ENCODE measurements around the gene SYCN.
"Not testable (repeated sequence)": the region's sequence is repeated elsewhere in the genome, so short reads cannot be mapped to it uniquely, and the experiment has no call there.

Gene SYCN

GRCh38 chr19:39218230-39219007 is 14.4 kb upstream of the SYCN start:
- Histone ChIP-seq H3K9me3 (ENCODE audit: control insufficient read depth in 1 of 2, low read length in 2 of 2) (peaks cover 4 to 5% of the 10 kb centered on the region in 2 donors), H3K27me3 (ENCODE audit: low read depth, low read length) (no peaks in the 10 kb centered on the region), H3K36me3 (ENCODE audit: control insufficient read depth in 1 of 2, insufficient read depth in 2 of 2, low read length in 2 of 2) (no peaks in the 10 kb centered on the region), H3K4me1 (ENCODE audit: control insufficient read depth in 1 of 2, insufficient read depth in 2 of 2, low read length in 2 of 2) (no peaks in the 10 kb centered on the region), H3K27ac (ENCODE audit: low read length) (no peak overlapping the region), H3K4me3 (ENCODE audit: low read depth in 1 of 2, low read length in 2 of 2) (no peak overlapping the region)

GRCh38 chr19:39217094-39217493 is 13.0 kb upstream of the SYCN start:
- Histone ChIP-seq H3K9me3 (ENCODE audit: control insufficient read depth in 1 of 2, low read length in 2 of 2) (peaks cover 4 to 5% of the 10 kb centered on the region in 2 donors), H3K4me1 (ENCODE audit: control insufficient read depth in 1 of 2, insufficient read depth in 2 of 2, low read length in 2 of 2) (no peaks in the 10 kb centered on the region), H3K4me3 (ENCODE audit: low read depth in 1 of 2, low read length in 2 of 2) (no peak overlapping the region), H3K27me3 (ENCODE audit: low read depth, low read length) (no peaks in the 10 kb centered on the region), H3K27ac (ENCODE audit: low read length) (no peak overlapping the region), H3K36me3 (ENCODE audit: control insufficient read depth in 1 of 2, insufficient read depth in 2 of 2, low read length in 2 of 2) (no peaks in the 10 kb centered on the region)

GRCh38 chr19:39215323-39215722 is 11.3 kb upstream of the SYCN start:
- not testable (repeated sequence) for H3K36me3 ChIP-seq (ENCODE audit: control insufficient read depth in 1 of 2, insufficient read depth in 2 of 2, low read length in 2 of 2); H3K4me1 ChIP-seq (ENCODE audit: control insufficient read depth in 1 of 2, insufficient read depth in 2 of 2, low read length in 2 of 2); H3K27ac ChIP-seq (ENCODE audit: low read length); H3K27me3 ChIP-seq (ENCODE audit: low read depth, low read length); H3K9me3 ChIP-seq (ENCODE audit: control insufficient read depth in 1 of 2, low read length in 2 of 2); H3K4me3 ChIP-seq (ENCODE audit: low read depth in 1 of 2, low read length in 2 of 2)

GRCh38 chr19:39212375-39212742 is 8.3 kb upstream of the SYCN start:
- Histone ChIP-seq H3K27me3 (ENCODE audit: low read depth, low read length) (no peaks in the 10 kb centered on the region), H3K4me3 (ENCODE audit: low read depth in 1 of 2, low read length in 2 of 2) (no peak overlapping the region), H3K27ac (ENCODE audit: low read length) (no peak overlapping the region), H3K9me3 (ENCODE audit: control insufficient read depth in 1 of 2, low read length in 2 of 2) (peaks cover 4 to 5% of the 10 kb centered on the region in 2 donors), H3K36me3 (ENCODE audit: control insufficient read depth in 1 of 2, insufficient read depth in 2 of 2, low read length in 2 of 2) (no peaks in the 10 kb centered on the region), H3K4me1 (ENCODE audit: control insufficient read depth in 1 of 2, insufficient read depth in 2 of 2, low read length in 2 of 2) (no peaks in the 10 kb centered on the region)

- H3K27me3 ChIP-seq (ENCODE audit: low read depth, low read length), result no peaks in the 10 kb centered on the region
- no peak overlapping the region for H3K27ac ChIP-seq (ENCODE audit: low read length)
- H3K9me3 ChIP-seq (ENCODE audit: control insufficient read depth in 1 of 2, low read length in 2 of 2), result peaks cover 4 to 5% of the 10 kb centered on the region in 2 donors
- no peaks in the 10 kb centered on the region for H3K36me3 ChIP-seq (ENCODE audit: control insufficient read depth in 1 of 2, insufficient read depth in 2 of 2, low read length in 2 of 2)
- H3K4me3 ChIP-seq (ENCODE audit: low read depth in 1 of 2, low read length in 2 of 2), result no peak overlapping the region
- no peaks in the 10 kb centered on the region for H3K4me1 ChIP-seq (ENCODE audit: control insufficient read depth in 1 of 2, insufficient read depth in 2 of 2, low read length in 2 of 2)
Observed at GRCh38 chr19:39211731-39212374, 7.8 kb upstream of the SYCN start.

GRCh38 chr19:39209196-39209595 is 5.1 kb upstream of the SYCN start:
- no peaks in the 10 kb centered on the region for H3K9me3 ChIP-seq (ENCODE audit: control insufficient read depth in 1 of 2, low read length in 2 of 2)
- H3K27ac ChIP-seq (ENCODE audit: low read length), result no peak overlapping the region
- no peak overlapping the region for H3K4me3 ChIP-seq (ENCODE audit: low read depth in 1 of 2, low read length in 2 of 2)
- no peaks in the 10 kb centered on the region for H3K4me1 ChIP-seq (ENCODE audit: control insufficient read depth in 1 of 2, insufficient read depth in 2 of 2, low read length in 2 of 2)
- no peaks in the 10 kb centered on the region for H3K36me3 ChIP-seq (ENCODE audit: control insufficient read depth in 1 of 2, insufficient read depth in 2 of 2, low read length in 2 of 2)
- H3K27me3 ChIP-seq (ENCODE audit: low read depth, low read length), result no peaks in the 10 kb centered on the region

- no peak overlapping the region for H3K4me3 ChIP-seq (ENCODE audit: low read depth in 1 of 2, low read length in 2 of 2)
- H3K9me3 ChIP-seq (ENCODE audit: control insufficient read depth in 1 of 2, low read length in 2 of 2), result no peaks in the 10 kb centered on the region
- no peaks in the 10 kb centered on the region for H3K27me3 ChIP-seq (ENCODE audit: low read depth, low read length)
- H3K36me3 ChIP-seq (ENCODE audit: control insufficient read depth in 1 of 2, insufficient read depth in 2 of 2, low read length in 2 of 2), result no peaks in the 10 kb centered on the region
- H3K4me1 ChIP-seq (ENCODE audit: control insufficient read depth in 1 of 2, insufficient read depth in 2 of 2, low read length in 2 of 2), result no peaks in the 10 kb centered on the region
- H3K27ac ChIP-seq (ENCODE audit: low read length), result no peak overlapping the region
Observed at GRCh38 chr19:39208175-39208795, 4.2 kb upstream of the SYCN start.

- Histone ChIP-seq H3K9me3 (ENCODE audit: control insufficient read depth in 1 of 2, low read length in 2 of 2) (no peaks in the 10 kb centered on the region), H3K4me3 (ENCODE audit: low read depth in 1 of 2, low read length in 2 of 2) (no peak overlapping the region), H3K4me1 (ENCODE audit: control insufficient read depth in 1 of 2, insufficient read depth in 2 of 2, low read length in 2 of 2) (no peaks in the 10 kb centered on the region), H3K27ac (ENCODE audit: low read length) (no peak overlapping the region), H3K36me3 (ENCODE audit: control insufficient read depth in 1 of 2, insufficient read depth in 2 of 2, low read length in 2 of 2) (no peaks in the 10 kb centered on the region), H3K27me3 (ENCODE audit: low read depth, low read length) (peaks cover 7% of the 10 kb centered on the region)
Observed at GRCh38 chr19:39207293-39207836, 3.3 kb upstream of the SYCN start.

GRCh38 chr19:39206122-39206521 is 2.1 kb upstream of the SYCN start:
- H3K36me3 ChIP-seq (ENCODE audit: control insufficient read depth in 1 of 2, insufficient read depth in 2 of 2, low read length in 2 of 2), result no peaks in the 10 kb centered on the region
- no peak overlapping the region for H3K27ac ChIP-seq (ENCODE audit: low read length)
- no peak overlapping the region for H3K4me3 ChIP-seq (ENCODE audit: low read depth in 1 of 2, low read length in 2 of 2)
- H3K9me3 ChIP-seq (ENCODE audit: control insufficient read depth in 1 of 2, low read length in 2 of 2), result no peaks in the 10 kb centered on the region
- no peaks in the 10 kb centered on the region for H3K4me1 ChIP-seq (ENCODE audit: control insufficient read depth in 1 of 2, insufficient read depth in 2 of 2, low read length in 2 of 2)
- H3K27me3 ChIP-seq (ENCODE audit: low read depth, low read length), result peaks cover 7% of the 10 kb centered on the region

GRCh38 chr19:39205449-39205764 is 1.3 kb upstream of the SYCN start:
- no peaks in the 10 kb centered on the region for H3K9me3 ChIP-seq (ENCODE audit: control insufficient read depth in 1 of 2, low read length in 2 of 2)
- H3K4me1 ChIP-seq (ENCODE audit: control insufficient read depth in 1 of 2, insufficient read depth in 2 of 2, low read length in 2 of 2), result no peaks in the 10 kb centered on the region
- H3K27me3 ChIP-seq (ENCODE audit: low read depth, low read length), result peaks cover 7% of the 10 kb centered on the region
- no peaks in the 10 kb centered on the region for H3K36me3 ChIP-seq (ENCODE audit: control insufficient read depth in 1 of 2, insufficient read depth in 2 of 2, low read length in 2 of 2)
- H3K4me3 ChIP-seq (ENCODE audit: low read depth in 1 of 2, low read length in 2 of 2), result no peak overlapping the region
- no peak overlapping the region for H3K27ac ChIP-seq (ENCODE audit: low read length)

GRCh38 chr19:39202998-39203355 is 1.1 kb downstream of the SYCN start:
- H3K9me3 ChIP-seq (ENCODE audit: control insufficient read depth in 1 of 2, low read length in 2 of 2), result no peaks in the 10 kb centered on the region
- H3K4me3 ChIP-seq (ENCODE audit: low read depth in 1 of 2, low read length in 2 of 2), result no peak overlapping the region
- peaks cover 0 to 5% of the 10 kb centered on the region in 2 donors for H3K4me1 ChIP-seq (ENCODE audit: control insufficient read depth in 1 of 2, insufficient read depth in 2 of 2, low read length in 2 of 2)
- H3K36me3 ChIP-seq (ENCODE audit: control insufficient read depth in 1 of 2, insufficient read depth in 2 of 2, low read length in 2 of 2), result no peaks in the 10 kb centered on the region
- H3K27me3 ChIP-seq (ENCODE audit: low read depth, low read length), result peaks cover 10% of the 10 kb centered on the region
- no peak overlapping the region for H3K27ac ChIP-seq (ENCODE audit: low read length)
